HUDEP-2 (cell line): ENCODE measurements around the gene DTWD2.
"Not testable (repeated sequence)": the region's sequence is repeated elsewhere in the genome, so short reads cannot be mapped to it uniquely, and the experiment has no call there.

Source experiments
- DNase-seq, 76 experiments: peaks; one replicate each; lab custom pipeline; 2025; ENCODE audit not compliant: unreplicated experiment in 76 of 76; lab: John Stamatoyannopoulos, UW

Gene DTWD2

DNA sequence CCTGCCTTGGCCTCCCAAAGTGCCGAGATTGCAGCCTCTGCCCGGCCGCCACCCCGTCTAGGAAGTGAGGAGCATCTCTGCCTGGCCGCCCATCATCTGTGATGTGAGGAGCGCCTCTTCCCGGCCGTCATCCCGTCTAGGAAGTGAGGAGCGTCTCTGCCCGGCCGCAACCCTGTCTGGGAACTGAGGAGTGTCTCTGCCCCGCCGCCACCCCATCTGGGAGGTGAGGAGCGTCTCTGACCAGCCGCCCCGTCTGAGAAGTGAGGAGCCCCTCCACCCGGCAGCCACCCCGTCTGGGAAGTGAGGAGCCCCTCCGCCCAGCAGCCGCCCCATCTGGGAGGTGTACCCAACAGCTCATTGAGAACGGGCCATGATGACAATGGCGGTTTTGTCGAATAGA lies 10.5 kb upstream of the DTWD2 start:
- not testable (repeated sequence) for DNase-seq

DNA sequence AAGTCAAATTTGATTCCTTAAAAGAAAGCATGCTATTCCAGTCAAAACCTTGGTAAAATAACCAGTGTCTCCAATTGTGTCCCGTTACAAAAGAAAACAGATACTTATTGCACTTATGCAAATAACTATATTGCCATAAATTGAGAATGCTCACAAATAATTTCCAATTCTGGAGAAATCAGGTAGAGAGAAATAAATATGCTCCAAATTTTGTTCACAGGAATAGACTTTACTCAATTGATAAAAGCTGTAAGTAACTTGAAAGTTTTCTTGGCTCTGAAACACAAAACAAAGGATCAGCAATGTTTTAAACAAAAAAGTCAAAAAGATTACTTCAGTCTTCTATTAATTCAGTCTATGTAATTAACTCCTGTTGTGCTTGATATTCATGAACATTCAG lies 7.8 kb upstream of the DTWD2 start:
- DNase-seq = no peak

DNA sequence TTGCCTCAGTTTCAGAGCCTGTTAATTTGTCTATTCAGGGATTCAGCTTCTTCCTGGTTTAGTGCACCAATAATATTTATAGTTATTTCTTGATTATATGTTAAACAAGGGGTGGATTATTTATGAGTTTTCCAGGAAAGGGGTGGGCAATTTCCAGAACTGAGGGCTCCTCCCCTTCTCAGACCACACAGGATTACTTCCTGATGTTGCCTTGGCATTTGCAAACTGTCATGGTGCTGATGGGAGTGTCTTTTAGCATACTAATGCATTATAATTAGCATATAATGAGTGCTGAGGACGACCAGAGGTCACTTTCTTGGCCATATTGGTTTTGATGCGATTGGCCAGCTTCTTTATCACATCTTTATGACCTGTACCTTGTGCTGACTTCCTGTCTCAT lies 6.2 kb upstream of the DTWD2 start:
- no peak for DNase-seq

GRCh38 chr5:118993118-118993517 lies 4.8 kb upstream of the DTWD2 start:
- DNase-seq = not testable (repeated sequence)

GRCh38 chr5:118992055-118992454 lies 3.7 kb upstream of the DTWD2 start:
- not testable (repeated sequence) for DNase-seq

- no peak for DNase-seq
Observed at GRCh38 chr5:118990582-118990981, 2.2 kb upstream of the DTWD2 start.

DNA sequence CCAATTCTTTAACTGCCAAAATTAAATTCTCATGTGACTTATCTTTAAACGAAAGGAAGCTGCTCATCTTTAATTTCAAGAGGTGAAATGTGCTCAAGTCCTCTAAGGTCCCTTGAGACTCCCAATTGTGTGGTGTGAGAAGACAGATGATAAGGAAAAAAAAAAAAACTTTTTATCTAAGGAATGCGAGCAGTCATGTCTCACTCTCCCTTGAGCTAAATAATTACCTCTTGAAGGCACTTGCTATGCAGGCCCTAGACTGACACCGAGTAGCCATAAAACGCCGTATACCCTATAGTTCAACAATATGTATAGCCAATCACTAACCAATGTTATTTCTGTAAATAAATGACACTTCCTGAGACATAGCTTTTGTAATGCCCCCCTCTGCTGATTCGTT lies 1.5 kb upstream of the DTWD2 start:
- peak in 4 of 76 experiments; percentile 1 to 15 (median 4) for DNase-seq

- no peak for DNase-seq
Observed at GRCh38 chr5:118988866-118989180, 476 bp upstream of the DTWD2 start.

GRCh38 chr5:118984602-118985001 lies 3.7 kb downstream of the DTWD2 start:
- no peak for DNase-seq

- DNase-seq = no peak
Observed at GRCh38 chr5:118981783-118982182, 6.6 kb downstream of the DTWD2 start.

DNA sequence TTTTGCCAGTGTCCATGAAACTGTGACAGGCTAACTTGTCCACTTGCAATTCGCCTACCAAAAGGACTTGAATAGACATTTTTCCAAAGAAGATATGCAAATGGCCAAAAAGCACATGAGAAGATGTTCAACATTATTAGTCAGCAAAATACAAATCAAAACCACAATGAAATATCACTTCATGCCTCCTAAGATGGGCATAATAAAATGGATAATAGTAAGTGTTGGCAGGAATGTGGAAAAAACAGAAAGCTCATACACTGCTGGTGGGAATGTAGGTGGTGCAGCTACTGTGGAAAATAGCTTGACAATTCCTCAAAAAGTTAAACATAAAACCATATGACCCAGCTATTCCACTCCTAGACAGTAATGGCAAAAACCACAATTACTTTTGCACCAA lies 7.9 kb downstream of the DTWD2 start:
- no peak for DNase-seq

DNA sequence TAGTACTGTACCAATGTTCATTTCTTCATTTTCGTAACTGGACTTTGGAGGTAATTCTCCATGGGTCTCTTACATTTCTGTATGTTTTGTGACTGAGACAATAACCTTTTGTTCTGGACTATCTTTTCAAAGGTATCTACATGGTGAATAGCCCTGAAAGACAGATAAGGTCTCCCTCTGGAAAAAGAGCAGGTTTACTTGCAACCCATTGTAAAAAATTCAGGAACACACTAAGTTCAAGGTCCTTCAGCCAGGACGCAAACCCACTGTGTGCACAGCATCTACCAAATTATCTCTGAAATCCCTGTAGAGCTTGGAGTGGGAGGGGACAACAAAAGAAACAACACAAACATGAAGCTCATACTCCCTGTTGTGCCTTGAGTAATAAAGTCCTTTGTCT lies 8.3 kb downstream of the DTWD2 start:
- DNase-seq = no peak

DNA sequence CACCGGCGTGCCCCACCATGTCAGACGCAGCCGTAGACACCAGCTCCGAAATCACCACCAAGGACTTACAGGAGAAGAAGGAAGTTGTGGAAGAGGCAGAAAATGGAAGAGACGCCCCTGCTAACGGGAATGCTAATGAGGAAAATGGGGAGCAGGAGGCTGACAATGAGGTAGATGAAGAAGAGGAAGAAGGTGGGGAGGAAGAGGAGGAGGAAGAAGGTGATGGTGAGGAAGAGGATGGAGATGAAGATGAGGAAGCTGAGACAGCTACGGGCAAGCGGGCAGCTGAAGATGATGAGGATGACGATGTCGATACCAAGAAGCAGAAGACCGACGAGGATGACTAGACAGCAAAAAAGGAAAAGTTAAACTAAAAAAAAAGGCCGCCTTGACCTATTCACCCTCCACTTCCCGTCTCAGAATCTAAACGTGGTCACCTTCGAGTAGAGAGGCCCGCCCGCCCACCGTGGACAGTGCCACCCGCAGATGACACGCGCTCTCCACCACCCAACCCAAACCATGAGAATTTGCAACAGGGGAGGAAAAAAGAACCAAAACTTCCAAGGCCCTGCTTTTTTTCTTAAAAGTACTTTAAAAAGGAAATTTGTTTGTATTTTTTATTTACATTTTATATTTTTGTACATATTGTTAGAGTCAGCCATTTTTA lies 14.4 kb downstream of the DTWD2 start:
- DNase-seq = not testable (repeated sequence)

- DNase-seq = no peak
Observed at GRCh38 chr5:118968925-118969375, 19.4 kb downstream of the DTWD2 start.

- no peak for DNase-seq
Observed at GRCh38 chr5:118968406-118968911, 19.9 kb downstream of the DTWD2 start.

DNA sequence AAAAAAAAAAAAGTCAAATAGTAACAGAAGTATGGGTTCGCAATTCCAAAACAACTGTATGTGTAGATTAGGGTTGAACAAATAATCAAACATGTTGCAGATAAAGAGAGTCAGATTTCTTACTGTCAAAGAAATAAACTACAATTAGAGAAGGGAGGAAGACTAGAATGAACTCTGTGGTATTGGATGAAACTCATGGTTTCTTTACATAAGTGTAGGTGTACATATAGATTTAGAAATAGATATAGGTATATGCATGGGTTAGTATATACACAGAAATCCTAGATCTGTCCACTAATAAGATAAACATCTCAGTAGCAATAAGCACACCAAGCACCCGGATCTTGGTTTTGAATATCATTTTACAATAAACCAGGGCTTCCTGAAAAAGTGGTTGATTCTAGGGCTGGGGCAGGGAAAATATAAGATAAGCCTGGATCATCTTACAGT lies 21.3 kb downstream of the DTWD2 start:
- no peak for DNase-seq

DNA sequence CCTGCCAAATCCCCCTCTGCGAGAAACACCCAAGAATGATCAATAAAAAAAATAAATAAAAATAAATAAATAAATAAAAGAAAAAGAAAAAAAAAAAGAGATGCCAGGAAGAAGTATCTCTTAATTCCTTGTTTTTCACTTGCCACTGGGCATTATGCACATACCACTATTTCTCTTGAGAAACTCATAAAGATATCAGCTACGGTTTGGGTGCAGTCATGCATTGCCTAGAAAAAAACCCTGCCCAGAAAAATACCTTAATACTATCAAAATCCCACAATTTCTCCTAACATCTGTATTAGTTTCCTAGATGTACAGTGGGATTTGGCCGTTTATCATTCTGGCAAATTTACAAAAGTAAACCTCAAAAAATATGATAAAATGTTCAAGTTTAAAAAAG lies 22.5 kb downstream of the DTWD2 start:
- DNase-seq = no peak

DNA sequence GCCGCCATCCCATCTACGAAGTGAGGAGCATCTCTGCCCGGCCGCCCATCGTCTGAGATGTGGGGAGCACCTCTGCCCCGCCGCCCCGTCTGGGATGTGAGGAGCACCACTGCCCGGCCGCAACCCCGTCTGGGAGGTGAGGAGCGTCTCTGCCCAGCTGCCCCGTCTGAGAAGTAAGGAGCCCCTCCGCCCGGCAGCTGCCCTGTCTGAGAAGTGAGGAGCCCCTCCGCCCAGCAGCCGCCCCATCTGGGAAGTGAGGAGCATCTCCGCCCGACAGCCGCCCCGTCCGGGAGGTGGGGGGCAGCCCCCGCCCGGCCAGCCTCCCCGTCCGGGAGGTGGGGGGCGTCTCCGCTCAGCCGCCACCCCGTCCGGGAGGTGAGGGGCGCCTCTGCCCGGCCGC lies 23.4 kb downstream of the DTWD2 start:
- DNase-seq = not testable (repeated sequence)

GRCh38 chr5:118964388-118964787 lies 24.0 kb downstream of the DTWD2 start:
- DNase-seq = not testable (repeated sequence)

GRCh38 chr5:118963169-118963568 lies 25.2 kb downstream of the DTWD2 start:
- no peak for DNase-seq

- no peak for DNase-seq
Observed at GRCh38 chr5:118960557-118960956, 27.8 kb downstream of the DTWD2 start.

- peak in 4 of 76 experiments; percentile 0 to 13 (median 7) for DNase-seq
Observed at GRCh38 chr5:118956727-118957126, 31.6 kb downstream of the DTWD2 start.

- no peak for DNase-seq
Observed at GRCh38 chr5:118953652-118954005, 34.7 kb downstream of the DTWD2 start.
